Natural killer cell treated with Interleukin-12 subunit alpha and Interleukin-12 subunit beta and Interleukin-15 and Interleukin-18, amount 100 ng/mL, for 72 hours (primary cell): Measurements from ENCODE around the gene FHIT. TPM values are rescaled to one million over a fixed set of nuclear protein-coding genes. Genes with fewer than 3 reads are reported as not detected.

Source experiments
- ATAC-seq, 2 donors: fragments of 150-1000 bp; cut with Tn5 transposase in 1 of 2; sonication (Bioruptor Pico), chemical (Tn5 transposase) in 1 of 2; 2 replicates each; pipeline ENCODE4 v1.10.0; 2021
- DNase-seq: peaks from one replicate; pipeline ENCODE4 v3.0.0; 2022; ENCODE audit warnings: low spot score
- H3K27ac Mint-ChIP-seq, 2 donors: 1 replicate in 1 of 2; 2 replicates in 1 of 2; pipeline ENCODE4 v1.8.0; 2022; ENCODE audit warnings: mixed read lengths in 2 of 2, mild to moderate bottlenecking in 1 of 2, moderate library complexity in 1 of 2
- H3K27me3 Mint-ChIP-seq, 2 donors: 1 replicate in 1 of 2; 2 replicates in 1 of 2; pipeline ENCODE4 v1.8.0; 2022; ENCODE audit warnings: mixed read lengths in 2 of 2
- H3K36me3 Mint-ChIP-seq: one replicate; pipeline ENCODE4 v1.8.0; 2022; ENCODE audit warnings: mixed read lengths
- H3K4me1 Mint-ChIP-seq, 2 donors: 1 replicate in 1 of 2; 2 replicates in 1 of 2; pipeline ENCODE4 v1.8.0; 2022; ENCODE audit warnings: low read depth in 2 of 2, mixed read lengths in 2 of 2, mild to moderate bottlenecking in 1 of 2
- H3K4me3 Mint-ChIP-seq: one replicate; pipeline ENCODE4 v1.8.0; 2022; ENCODE audit warnings: mixed read lengths
- H3K9me3 Mint-ChIP-seq: 2 replicates; pipeline ENCODE4 v1.8.0; 2022; ENCODE audit warnings: mixed read lengths
- total RNA-seq, 2 donors: library from RNA; stranded (reverse); gene quantifications; one replicate each; pipeline ENCODE4 v1.2.3, GENCODE V29; 2022

FHIT gene
- total RNA-seq, 2 donors from 2014 or later: 2.4 to 3.0 TPM

- Mint-ChIP-seq H3K4me3 (no peak overlapping the region), H3K27me3 (peaks cover 0 to 5% of the 10 kb centered on the region in 2 donors), H3K4me1 (peaks cover 2 to 4% of the 10 kb centered on the region in 2 donors), H3K27ac (no peak overlapping the region), H3K9me3 (no peaks in the 10 kb centered on the region), H3K36me3 (no peaks in the 10 kb centered on the region)
- DNase-seq: no peak
- ATAC-seq: peak in 1 of 2 donors; percentile 15
These were observed 851.1 kb downstream of the FHIT start for GRCh38 chr3:60399861-60400845.

GRCh38 chr3:60399292-60399691 lies 852.0 kb downstream of the FHIT start:
- ATAC-seq: no peak

GRCh38 chr3:60395173-60395762 lies 856.0 kb downstream of the FHIT start:
- H3K27ac Mint-ChIP-seq: no peak overlapping the region
- H3K27me3 Mint-ChIP-seq: peaks cover 0 to 5% of the 10 kb centered on the region in 2 donors
- no peak for DNase-seq
- H3K4me1 Mint-ChIP-seq: peaks cover 2 to 4% of the 10 kb centered on the region in 2 donors
- ATAC-seq: no peak
- H3K4me3 Mint-ChIP-seq: peak overlapping the region; percentile 4
- H3K36me3 Mint-ChIP-seq: no peaks in the 10 kb centered on the region
- no peaks in the 10 kb centered on the region for H3K9me3 Mint-ChIP-seq

More at GRCh38 chr3:60399292-60399691, 852.0 kb downstream of the FHIT start:
- Mint-ChIP-seq H3K27me3 (peaks cover 0 to 5% of the 10 kb centered on the region in 2 donors), H3K36me3 (no peaks in the 10 kb centered on the region), H3K27ac (no peak overlapping the region), H3K4me1 (peaks cover 2 to 4% of the 10 kb centered on the region in 2 donors), H3K4me3 (no peak overlapping the region), H3K9me3 (no peaks in the 10 kb centered on the region)
- DNase-seq: no peak

- Mint-ChIP-seq H3K36me3 (no peaks in the 10 kb centered on the region), H3K9me3 (no peaks in the 10 kb centered on the region), H3K4me3 (no peak overlapping the region), H3K27ac (no peak overlapping the region), H3K4me1 (no peaks in the 10 kb centered on the region), H3K27me3 (peaks cover 0 to 3% of the 10 kb centered on the region in 2 donors)
- DNase-seq (no peak), ATAC-seq (no peak)
These were observed 857.3 kb downstream of the FHIT start for GRCh38 chr3:60393946-60394345.

- DNase-seq (no peak), ATAC-seq (no peak)
- Mint-ChIP-seq H3K9me3 (no peaks in the 10 kb centered on the region), H3K36me3 (no peaks in the 10 kb centered on the region), H3K4me1 (peaks cover 0 to 2% of the 10 kb centered on the region in 2 donors), H3K4me3 (no peak overlapping the region), H3K27me3 (no peaks in the 10 kb centered on the region), H3K27ac (no peak overlapping the region)
These were observed 858.8 kb downstream of the FHIT start for GRCh38 chr3:60392501-60392900.

- Mint-ChIP-seq H3K4me1 (peaks cover 0 to 3% of the 10 kb centered on the region in 2 donors), H3K27ac (no peak overlapping the region), H3K27me3 (no peaks in the 10 kb centered on the region), H3K9me3 (no peaks in the 10 kb centered on the region), H3K36me3 (no peaks in the 10 kb centered on the region), H3K4me3 (no peak overlapping the region)
- DNase-seq: no peak
- ATAC-seq: no peak
These were observed 860.0 kb downstream of the FHIT start for GRCh38 chr3:60391292-60391691.

- DNase-seq (no peak), ATAC-seq (no peak)
- Mint-ChIP-seq H3K9me3 (no peaks in the 10 kb centered on the region), H3K27me3 (no peaks in the 10 kb centered on the region), H3K36me3 (no peaks in the 10 kb centered on the region), H3K27ac (no peak overlapping the region), H3K4me3 (no peak overlapping the region), H3K4me1 (peaks cover 0 to 3% of the 10 kb centered on the region in 2 donors)
These were observed 862.5 kb downstream of the FHIT start for GRCh38 chr3:60388731-60389130.

- ATAC-seq: peak in 1 of 2 donors; percentile 60
- H3K27ac Mint-ChIP-seq: no peak overlapping the region
- no peaks in the 10 kb centered on the region for H3K36me3 Mint-ChIP-seq
- peaks cover 0 to 3% of the 10 kb centered on the region in 2 donors for H3K4me1 Mint-ChIP-seq
- no peaks in the 10 kb centered on the region for H3K27me3 Mint-ChIP-seq
- H3K9me3 Mint-ChIP-seq: no peaks in the 10 kb centered on the region
- no peak overlapping the region for H3K4me3 Mint-ChIP-seq
- no peak for DNase-seq
These were observed 864.9 kb downstream of the FHIT start for GRCh38 chr3:60386306-60386705.

- ATAC-seq (no peak), DNase-seq (no peak)
- Mint-ChIP-seq H3K9me3 (no peaks in the 10 kb centered on the region), H3K4me3 (no peak overlapping the region), H3K27me3 (no peaks in the 10 kb centered on the region), H3K4me1 (peaks cover 0 to 3% of the 10 kb centered on the region in 2 donors), H3K27ac (no peak overlapping the region), H3K36me3 (no peaks in the 10 kb centered on the region)
These were observed 866.9 kb downstream of the FHIT start for GRCh38 chr3:60384341-60384740.

GRCh38 chr3:60383345-60383744 lies 867.9 kb downstream of the FHIT start:
- H3K36me3 Mint-ChIP-seq: no peaks in the 10 kb centered on the region
- no peaks in the 10 kb centered on the region for H3K9me3 Mint-ChIP-seq
- no peak overlapping the region for H3K4me3 Mint-ChIP-seq
- peaks cover 0 to 3% of the 10 kb centered on the region in 2 donors for H3K4me1 Mint-ChIP-seq
- DNase-seq (no peak), ATAC-seq (no peak)
- H3K27ac Mint-ChIP-seq: no peak overlapping the region
- no peaks in the 10 kb centered on the region for H3K27me3 Mint-ChIP-seq

GRCh38 chr3:60366486-60366885 lies 884.8 kb downstream of the FHIT start:
- no peaks in the 10 kb centered on the region for H3K36me3 Mint-ChIP-seq
- ATAC-seq: no peak

GRCh38 chr3:60365360-60365759 lies 885.9 kb downstream of the FHIT start:
- no peak overlapping the region for H3K4me3 Mint-ChIP-seq
- no peaks in the 10 kb centered on the region for H3K9me3 Mint-ChIP-seq
- H3K27me3 Mint-ChIP-seq: peaks cover 10 to 14% of the 10 kb centered on the region in 2 donors
- H3K4me1 Mint-ChIP-seq: peaks cover 8 to 11% of the 10 kb centered on the region in 2 donors
- no peak overlapping the region for H3K27ac Mint-ChIP-seq
- ATAC-seq: no peak
- DNase-seq: no peak
- H3K36me3 Mint-ChIP-seq: no peaks in the 10 kb centered on the region

More at GRCh38 chr3:60366486-60366885, 884.8 kb downstream of the FHIT start:
- Mint-ChIP-seq H3K9me3 (no peaks in the 10 kb centered on the region), H3K27me3 (peaks cover 10 to 16% of the 10 kb centered on the region in 2 donors), H3K4me1 (peaks cover 8 to 11% of the 10 kb centered on the region in 2 donors), H3K27ac (no peak overlapping the region), H3K4me3 (no peak overlapping the region)
- no peak for DNase-seq

GRCh38 chr3:60364475-60364874 lies 886.8 kb downstream of the FHIT start:
- peak overlapping the region in 1 of 2 donors; percentile 53 for H3K27ac Mint-ChIP-seq
- H3K36me3 Mint-ChIP-seq: no peaks in the 10 kb centered on the region
- peaks cover 7 to 12% of the 10 kb centered on the region in 2 donors for H3K27me3 Mint-ChIP-seq
- no peak overlapping the region for H3K4me3 Mint-ChIP-seq
- peaks cover 8 to 11% of the 10 kb centered on the region in 2 donors for H3K4me1 Mint-ChIP-seq
- ATAC-seq (peak in 1 of 2 donors; percentile 52), DNase-seq (no peak)
- no peaks in the 10 kb centered on the region for H3K9me3 Mint-ChIP-seq

GRCh38 chr3:60363817-60364216 lies 887.4 kb downstream of the FHIT start:
- Mint-ChIP-seq H3K36me3 (no peaks in the 10 kb centered on the region), H3K4me1 (peaks cover 8 to 11% of the 10 kb centered on the region in 2 donors), H3K4me3 (no peak overlapping the region), H3K27me3 (peaks cover 5 to 12% of the 10 kb centered on the region in 2 donors), H3K9me3 (peaks cover 2% of the 10 kb centered on the region), H3K27ac (peak overlapping the region in 1 of 2 donors; percentile 53)
- DNase-seq (no peak), ATAC-seq (peak; percentile 61 to 75)
